ENCODE measurements around the gene ZDHHC11. TPM values are rescaled to one million over a fixed set of nuclear protein-coding genes. Genes with fewer than 3 reads are reported as not detected.
A peak's percentile ranks its signal among the peaks of the same experiment; 100 is the strongest.
"Not testable (repeated sequence)": the region's sequence is repeated elsewhere in the genome, so short reads cannot be mapped to it uniquely, and the experiment has no call there.

The ZDHHC11 gene
- polyA plus RNA-seq, 6 donors from 2014 or later = not detected

GRCh38 chr5:885529-885928 lies 34.7 kb upstream of the ZDHHC11 start:
- peaks cover 0 to 8% (median 0%) of the 10 kb centered on the region in 7 donors for H3K9me3 Mint-ChIP-seq
- peaks cover 23 to 51% of the 10 kb centered on the region in 2 donors for H3K36me3 Mint-ChIP-seq
- no peak overlapping the region for H3K27ac Mint-ChIP-seq
- H3K27me3 Mint-ChIP-seq = no peaks in the 10 kb centered on the region
- DNase-seq (no peak), ATAC-seq (ENCODE audit: low read depth in 2 of 2) (no peak)
- H3K4me1 Mint-ChIP-seq = peaks cover 15 to 27% (median 16%) of the 10 kb centered on the region in 3 donors
- H3K4me3 Mint-ChIP-seq = no peak overlapping the region

GRCh38 chr5:885127-885442 lies 34.3 kb upstream of the ZDHHC11 start:
- Mint-ChIP-seq H3K36me3 (peaks cover 23 to 51% of the 10 kb centered on the region in 2 donors), H3K27me3 (no peaks in the 10 kb centered on the region), H3K27ac (no peak overlapping the region), H3K4me1 (peaks cover 15 to 27% (median 16%) of the 10 kb centered on the region in 3 donors), H3K4me3 (peak overlapping the region in 1 of 8 donors; percentile 65), H3K9me3 (peaks cover 0 to 8% (median 0%) of the 10 kb centered on the region in 7 donors)
- ATAC-seq (ENCODE audit: low read depth in 2 of 2) = no peak
- DNase-seq = no peak

DNA sequence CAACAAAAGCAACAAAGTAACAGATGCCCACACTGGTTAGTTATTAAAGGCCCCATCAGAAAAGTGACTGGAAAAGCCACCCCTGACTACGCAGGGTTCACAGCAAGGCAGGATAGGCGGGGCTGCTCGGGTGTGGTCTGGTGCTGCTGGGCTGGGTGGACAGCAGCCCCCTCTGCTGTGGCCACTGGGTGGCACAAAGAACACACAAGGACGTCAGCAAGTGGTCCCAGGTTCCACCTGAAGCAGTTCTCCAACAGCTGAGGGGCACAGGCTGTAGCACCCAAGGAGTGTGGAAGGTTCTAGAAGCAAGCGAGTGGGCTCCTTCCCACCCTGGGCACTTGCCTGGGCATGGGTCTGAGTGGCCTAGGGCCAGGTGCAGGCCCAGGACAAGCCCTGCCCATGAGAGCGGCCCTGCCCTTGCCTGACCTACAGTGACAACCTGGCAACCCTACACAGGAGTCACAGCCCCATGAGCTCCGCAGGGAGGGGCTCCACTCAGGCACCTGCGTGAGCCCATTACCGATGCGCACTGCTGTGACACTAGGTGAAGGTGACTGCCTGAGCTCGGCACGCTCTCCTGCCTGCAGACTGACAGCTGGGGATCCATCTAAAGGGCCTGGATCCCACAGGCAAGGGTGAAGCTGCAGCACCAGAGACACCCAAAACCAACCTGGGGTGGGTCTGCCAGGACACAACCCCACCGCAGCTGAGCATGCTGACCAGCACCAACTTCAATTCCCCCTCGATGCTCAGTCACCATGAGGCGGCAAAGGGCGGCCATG lies 33.8 kb upstream of the ZDHHC11 start:
- peaks cover 11 to 27% (median 16%) of the 10 kb centered on the region in 3 donors for H3K4me1 Mint-ChIP-seq
- peaks cover 23 to 51% of the 10 kb centered on the region in 2 donors for H3K36me3 Mint-ChIP-seq
- H3K27ac Mint-ChIP-seq = peak overlapping the region in 1 of 6 donors; percentile 47
- DNase-seq = no peak
- peaks cover 0 to 8% (median 0%) of the 10 kb centered on the region in 7 donors for H3K9me3 Mint-ChIP-seq
- H3K27me3 Mint-ChIP-seq = no peaks in the 10 kb centered on the region
- ATAC-seq (ENCODE audit: low read depth in 2 of 2) = no peak
- H3K4me3 Mint-ChIP-seq = no peak overlapping the region

GRCh38 chr5:883475-884181 lies 32.8 kb upstream of the ZDHHC11 start:
- Mint-ChIP-seq H3K27me3 (no peaks in the 10 kb centered on the region), H3K4me1 (peaks cover 11 to 27% (median 16%) of the 10 kb centered on the region in 3 donors), H3K9me3 (peaks cover 0 to 8% (median 0%) of the 10 kb centered on the region in 7 donors), H3K4me3 (no peak overlapping the region), H3K36me3 (peaks cover 21 to 51% of the 10 kb centered on the region in 2 donors), H3K27ac (peak overlapping the region in 1 of 6 donors; percentile 44)
- no peak for DNase-seq
- no peak for ATAC-seq (ENCODE audit: low read depth in 2 of 2)

DNA sequence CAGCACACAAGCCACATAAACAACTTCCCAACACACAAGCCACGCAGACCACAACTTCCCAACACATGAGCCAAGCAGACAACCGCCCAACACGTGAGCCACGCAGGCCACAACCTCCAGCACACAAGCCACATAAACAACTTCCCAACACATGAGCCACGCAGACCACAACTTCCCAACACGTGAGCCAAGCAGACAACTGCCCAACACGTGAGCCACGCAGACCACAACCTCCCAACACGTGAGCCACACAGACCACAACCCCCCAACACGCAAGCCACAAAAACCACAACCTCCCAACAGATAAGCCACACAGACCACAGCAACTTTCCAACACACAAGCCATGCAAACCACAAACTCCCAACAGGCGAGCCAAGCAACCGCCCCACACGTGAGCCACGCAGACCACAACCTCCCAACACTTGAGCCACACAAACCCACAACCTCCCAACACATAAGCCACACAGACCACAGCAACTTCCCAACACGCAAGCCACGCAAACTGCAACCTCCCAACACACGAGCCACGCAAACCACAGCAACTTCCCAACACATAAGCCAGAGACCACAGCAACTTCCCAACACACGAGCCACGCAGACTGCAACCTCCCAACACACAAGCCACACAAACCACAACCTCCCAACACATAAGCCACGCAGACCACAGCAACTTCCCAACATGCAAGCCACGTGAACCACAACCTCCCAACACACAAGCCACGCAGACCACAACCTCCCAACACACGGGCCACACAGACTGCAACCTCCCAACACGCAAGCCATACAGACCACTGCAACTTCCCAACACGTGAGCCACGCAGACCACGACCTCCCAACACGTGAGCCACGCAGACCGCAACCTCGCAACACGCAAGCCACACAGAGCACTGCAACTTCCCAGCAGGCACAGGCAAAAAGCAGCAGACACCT lies 31.7 kb upstream of the ZDHHC11 start:
- Mint-ChIP-seq H3K27ac (peak overlapping the region in 4 of 6 donors; percentile 29 to 72 (median 71)), H3K4me1 (peaks cover 11 to 27% (median 16%) of the 10 kb centered on the region in 3 donors), H3K4me3 (peak overlapping the region in 1 of 8 donors; percentile 64)

DNA sequence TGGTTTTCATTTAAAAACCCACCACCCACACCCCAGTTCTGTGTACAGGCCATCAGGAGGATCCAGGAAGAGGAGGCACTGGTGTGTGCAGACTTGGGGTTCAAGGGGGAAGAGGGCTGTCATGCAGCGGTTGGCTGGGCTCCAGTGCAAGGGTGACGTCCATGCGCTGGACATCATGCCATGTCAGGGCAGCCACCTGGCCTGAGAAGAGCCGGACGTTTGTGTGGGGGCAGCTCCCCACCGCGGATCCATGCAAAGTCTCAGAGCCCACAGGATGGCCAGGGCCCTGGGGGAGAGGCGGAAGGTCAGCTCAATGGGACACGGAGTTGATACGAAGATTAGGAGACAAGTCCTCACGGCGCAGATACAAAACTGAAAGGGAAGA lies 30.8 kb upstream of the ZDHHC11 start:
- Mint-ChIP-seq H3K27ac (no peak overlapping the region), H3K4me3 (no peak overlapping the region), H3K36me3 (peaks cover 16 to 49% of the 10 kb centered on the region in 2 donors), H3K4me1 (peaks cover 11 to 27% (median 16%) of the 10 kb centered on the region in 3 donors), H3K9me3 (peaks cover 0 to 8% (median 0%) of the 10 kb centered on the region in 7 donors), H3K27me3 (no peaks in the 10 kb centered on the region)
- no peak for DNase-seq
- no peak for ATAC-seq (ENCODE audit: low read depth in 2 of 2)

More for the DNA sequence above, 31.7 kb upstream of the ZDHHC11 start:
- Mint-ChIP-seq H3K27me3 (no peaks in the 10 kb centered on the region), H3K36me3 (peaks cover 16 to 56% of the 10 kb centered on the region in 2 donors), H3K9me3 (peaks cover 0 to 8% (median 0%) of the 10 kb centered on the region in 7 donors)
- ATAC-seq (ENCODE audit: low read depth in 2 of 2) (no peak), DNase-seq (no peak)

DNA sequence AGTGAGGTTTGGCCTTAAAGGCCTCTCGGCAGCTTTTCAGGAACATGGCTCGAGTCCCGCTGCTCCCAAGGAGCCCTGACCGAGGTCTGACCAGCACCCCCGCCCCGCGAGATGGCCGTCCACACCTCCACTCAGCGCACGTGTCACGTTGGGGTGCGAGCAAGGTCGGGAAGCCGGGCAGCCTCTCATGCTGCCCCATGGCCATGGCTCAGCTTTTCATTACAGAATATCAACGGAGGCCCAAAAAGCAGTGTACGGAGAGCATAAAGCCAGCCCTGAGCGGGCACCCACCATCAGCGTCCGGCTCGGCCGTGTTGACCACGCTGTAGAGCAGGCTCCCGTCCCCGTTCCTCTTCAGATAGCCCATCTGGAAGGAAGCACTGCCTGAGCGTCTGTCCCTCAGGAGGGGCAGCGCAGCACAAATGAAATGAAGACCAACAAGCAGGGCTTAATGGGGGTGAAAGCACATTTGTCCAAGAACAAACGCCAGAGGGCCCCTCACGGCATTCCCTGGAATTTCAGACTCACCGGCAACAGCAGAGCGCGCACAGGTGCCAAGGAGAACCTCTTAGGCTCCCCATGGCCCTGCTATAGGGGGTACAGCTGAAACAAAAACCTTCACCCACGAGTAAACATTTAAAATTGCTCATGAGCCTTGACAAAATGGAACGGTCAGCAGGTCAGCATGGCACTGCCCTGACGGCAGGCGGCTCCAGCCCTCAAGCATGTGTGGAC lies 30.2 kb upstream of the ZDHHC11 start:
- H3K36me3 Mint-ChIP-seq = peaks cover 16 to 45% of the 10 kb centered on the region in 2 donors
- peaks cover 11 to 27% (median 16%) of the 10 kb centered on the region in 3 donors for H3K4me1 Mint-ChIP-seq
- no peak overlapping the region for H3K27ac Mint-ChIP-seq
- H3K9me3 Mint-ChIP-seq = peaks cover 0 to 8% (median 0%) of the 10 kb centered on the region in 7 donors
- no peaks in the 10 kb centered on the region for H3K27me3 Mint-ChIP-seq
- DNase-seq (no peak), ATAC-seq (ENCODE audit: low read depth in 2 of 2) (no peak)
- H3K4me3 Mint-ChIP-seq = no peak overlapping the region

DNA sequence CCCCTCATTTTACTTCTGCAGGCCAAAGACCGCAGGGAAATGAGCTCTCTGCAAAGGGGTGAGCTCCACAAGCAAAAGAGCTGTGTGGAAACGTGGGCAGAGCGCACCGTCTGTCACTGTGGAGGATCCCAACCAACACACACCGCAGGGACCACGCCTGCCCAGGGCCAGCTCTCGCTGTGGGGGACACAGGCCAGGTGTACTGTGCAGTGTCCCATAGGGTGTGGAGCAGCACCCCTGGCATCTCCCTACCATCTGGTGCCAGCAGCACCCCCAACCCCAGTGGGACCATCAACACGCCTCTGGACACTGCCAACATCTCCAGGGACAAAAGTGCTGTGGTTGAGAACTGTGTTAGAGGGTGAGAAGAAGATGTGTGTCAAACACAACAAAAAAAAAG lies 27.9 kb upstream of the ZDHHC11 start:
- H3K9me3 Mint-ChIP-seq; H3K4me3 Mint-ChIP-seq; DNase-seq; ATAC-seq (ENCODE audit: low read depth in 2 of 2); H3K27ac Mint-ChIP-seq; H3K27me3 Mint-ChIP-seq: not testable (repeated sequence)
- Mint-ChIP-seq H3K4me1 (peaks cover 12 to 22% (median 20%) of the 10 kb centered on the region in 3 donors), H3K36me3 (peaks cover 22 to 55% of the 10 kb centered on the region in 2 donors)

DNA sequence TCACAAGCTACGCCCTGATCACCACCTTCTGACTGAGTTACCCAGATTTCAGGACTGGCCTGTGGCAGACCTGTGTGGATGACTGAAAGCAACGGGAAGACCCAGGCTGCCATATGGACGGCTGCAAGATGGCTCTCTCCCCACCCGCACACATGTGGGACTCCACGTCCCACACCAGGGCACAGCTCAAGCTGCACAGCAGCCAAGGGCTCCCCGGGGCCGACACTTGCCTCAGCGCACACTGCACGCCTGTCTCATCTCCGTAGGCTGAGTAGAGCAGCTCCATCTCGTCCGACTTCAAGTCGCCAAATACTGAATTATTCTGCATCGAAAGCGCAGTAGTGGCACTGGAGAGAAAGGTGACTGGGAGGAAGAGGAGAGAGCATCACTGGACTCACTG lies 27.3 kb upstream of the ZDHHC11 start:
- no peaks in the 10 kb centered on the region for H3K27me3 Mint-ChIP-seq
- peaks cover 0 to 8% (median 0%) of the 10 kb centered on the region in 7 donors for H3K9me3 Mint-ChIP-seq
- ATAC-seq (ENCODE audit: low read depth in 2 of 2) = no peak
- H3K4me3 Mint-ChIP-seq = no peak overlapping the region
- H3K36me3 Mint-ChIP-seq = peaks cover 18 to 51% of the 10 kb centered on the region in 2 donors
- peaks cover 14 to 22% (median 21%) of the 10 kb centered on the region in 3 donors for H3K4me1 Mint-ChIP-seq
- no peak for DNase-seq
- no peak overlapping the region for H3K27ac Mint-ChIP-seq

DNA sequence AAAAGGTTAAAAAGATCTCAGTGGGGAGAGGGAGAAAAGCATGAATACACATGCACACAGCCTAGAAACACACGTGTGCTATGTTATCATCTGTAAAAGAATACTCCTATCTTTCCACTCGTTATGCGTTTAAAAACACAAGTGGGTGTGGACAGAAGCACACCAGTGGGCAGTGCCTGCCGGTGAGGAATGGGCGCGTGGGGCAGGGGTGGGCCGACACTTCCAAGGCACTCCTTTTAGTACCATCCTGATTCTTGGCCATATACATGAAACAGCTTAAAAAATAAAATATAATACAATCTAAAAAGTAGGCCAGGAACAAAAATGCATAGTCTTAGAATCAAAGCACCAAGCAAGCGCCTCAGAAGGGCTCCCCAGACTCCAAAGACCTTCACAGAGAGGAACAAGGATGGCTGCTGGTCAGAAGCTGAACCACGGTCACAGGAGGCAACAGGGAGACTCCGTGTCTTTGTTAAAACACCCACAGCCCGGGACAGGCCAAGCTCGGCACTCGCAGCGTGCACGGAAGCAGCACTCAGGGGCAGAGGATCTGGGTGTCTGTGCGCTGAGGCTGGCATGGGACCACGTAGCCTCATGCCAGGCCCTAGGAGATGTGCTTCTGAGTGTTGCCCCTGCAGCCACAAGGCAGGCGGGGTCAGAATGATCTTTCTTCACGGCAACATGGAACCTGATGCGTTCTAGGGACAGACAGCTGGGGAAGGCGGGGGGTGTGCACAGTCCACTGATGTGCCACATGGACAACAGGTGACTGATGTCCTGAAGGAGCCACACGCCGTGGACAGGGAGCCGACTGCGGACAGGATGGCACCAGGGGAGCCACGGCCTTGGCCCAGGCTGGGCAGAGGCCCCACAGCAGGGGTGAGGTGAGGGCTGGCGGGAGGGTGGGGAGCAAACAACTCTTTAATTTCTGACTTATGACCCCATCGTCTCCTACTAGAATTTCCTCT lies 25.9 kb upstream of the ZDHHC11 start:
- peaks cover 7 to 10% (median 9%) of the 10 kb centered on the region in 3 donors for H3K4me1 Mint-ChIP-seq
- no peak overlapping the region for H3K4me3 Mint-ChIP-seq
- DNase-seq (no peak), ATAC-seq (ENCODE audit: low read depth in 2 of 2) (no peak)
- H3K27ac Mint-ChIP-seq = peak overlapping the region in 1 of 6 donors; percentile 24
- H3K36me3 Mint-ChIP-seq = peaks cover 6 to 36% of the 10 kb centered on the region in 2 donors
- H3K9me3 Mint-ChIP-seq = no peaks in the 10 kb centered on the region
- no peaks in the 10 kb centered on the region for H3K27me3 Mint-ChIP-seq

- ATAC-seq (ENCODE audit: low read depth in 2 of 2) (no peak), DNase-seq (no peak)
- H3K27me3 Mint-ChIP-seq = no peaks in the 10 kb centered on the region
- peak overlapping the region in 1 of 6 donors; percentile 24 for H3K27ac Mint-ChIP-seq
- H3K9me3 Mint-ChIP-seq = no peaks in the 10 kb centered on the region
- no peak overlapping the region for H3K4me3 Mint-ChIP-seq
- H3K36me3 Mint-ChIP-seq = peaks cover 12 to 29% of the 10 kb centered on the region in 2 donors
- peaks cover 6 to 10% (median 7%) of the 10 kb centered on the region in 3 donors for H3K4me1 Mint-ChIP-seq
Observed at GRCh38 chr5:875931-876330, 25.1 kb upstream of the ZDHHC11 start.
